GM10266 (cell line): ENCODE measurements around the gene RIC1.
A peak's percentile ranks its signal among the peaks of the same experiment; 100 is the strongest.

Source experiments
- DNase-seq: peaks from one replicate; pipeline ENCODE4 v3.0.0; 2012; ENCODE audit errors: extremely low spot score
- TF ChIP-seq, protein P1 (sequence below): IDR thresholded peaks from 2 replicates; pipeline ENCODE4 v1.5.1; 2012; ENCODE audit warnings: mild to moderate bottlenecking, low read depth; ENCODE audit not compliant: control insufficient read depth, insufficient read depth; ENCODE audit errors: missing control alignments

RIC1 gene

DNA sequence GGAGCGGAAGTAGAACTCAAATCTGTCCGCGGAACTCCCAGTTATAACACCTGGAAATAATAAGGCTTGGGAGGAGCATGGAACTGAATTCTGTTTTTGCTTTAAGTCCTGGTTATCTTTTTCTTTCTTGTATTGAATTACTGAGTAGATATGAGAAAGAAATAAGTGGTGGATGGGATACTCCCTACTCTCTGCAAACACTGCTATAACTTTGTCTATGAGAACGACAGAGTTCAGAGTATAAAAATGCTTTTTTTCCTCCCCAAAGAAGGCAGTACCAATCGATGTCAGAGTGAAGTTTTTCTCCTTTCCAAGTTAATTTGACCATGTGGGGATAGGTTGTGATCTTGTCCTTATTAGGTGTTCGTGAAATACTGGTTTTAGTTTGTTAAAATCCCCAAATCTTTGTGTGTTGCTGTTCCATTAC, 1.2 kb downstream of the RIC1 start:
- peak; percentile 12 for DNase-seq
- TF ChIP-seq, protein P1, sequence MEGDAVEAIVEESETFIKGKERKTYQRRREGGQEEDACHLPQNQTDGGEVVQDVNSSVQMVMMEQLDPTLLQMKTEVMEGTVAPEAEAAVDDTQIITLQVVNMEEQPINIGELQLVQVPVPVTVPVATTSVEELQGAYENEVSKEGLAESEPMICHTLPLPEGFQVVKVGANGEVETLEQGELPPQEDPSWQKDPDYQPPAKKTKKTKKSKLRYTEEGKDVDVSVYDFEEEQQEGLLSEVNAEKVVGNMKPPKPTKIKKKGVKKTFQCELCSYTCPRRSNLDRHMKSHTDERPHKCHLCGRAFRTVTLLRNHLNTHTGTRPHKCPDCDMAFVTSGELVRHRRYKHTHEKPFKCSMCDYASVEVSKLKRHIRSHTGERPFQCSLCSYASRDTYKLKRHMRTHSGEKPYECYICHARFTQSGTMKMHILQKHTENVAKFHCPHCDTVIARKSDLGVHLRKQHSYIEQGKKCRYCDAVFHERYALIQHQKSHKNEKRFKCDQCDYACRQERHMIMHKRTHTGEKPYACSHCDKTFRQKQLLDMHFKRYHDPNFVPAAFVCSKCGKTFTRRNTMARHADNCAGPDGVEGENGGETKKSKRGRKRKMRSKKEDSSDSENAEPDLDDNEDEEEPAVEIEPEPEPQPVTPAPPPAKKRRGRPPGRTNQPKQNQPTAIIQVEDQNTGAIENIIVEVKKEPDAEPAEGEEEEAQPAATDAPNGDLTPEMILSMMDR, result no peak

DNA sequence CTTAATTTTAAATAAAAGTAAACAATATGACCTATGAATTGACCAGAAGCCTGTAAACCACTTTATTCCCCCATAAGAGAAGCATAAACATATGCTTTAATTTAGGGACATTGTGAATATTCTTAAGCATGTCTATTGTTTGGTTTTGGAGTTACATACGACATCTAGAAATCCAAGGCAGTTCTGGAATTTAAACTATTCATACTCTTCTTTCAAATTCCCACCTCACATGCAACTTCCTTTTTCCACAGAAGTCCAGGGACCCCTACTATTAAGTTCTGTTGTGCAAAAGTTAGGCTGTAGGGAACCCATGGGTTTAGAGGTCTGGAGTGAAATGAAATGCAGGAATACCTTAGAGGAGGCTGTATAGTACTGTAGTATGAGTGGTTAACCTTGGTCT, 2.1 kb downstream of the RIC1 start:
- DNase-seq, result no peak
- TF ChIP-seq, protein P1, result no peak

DNA sequence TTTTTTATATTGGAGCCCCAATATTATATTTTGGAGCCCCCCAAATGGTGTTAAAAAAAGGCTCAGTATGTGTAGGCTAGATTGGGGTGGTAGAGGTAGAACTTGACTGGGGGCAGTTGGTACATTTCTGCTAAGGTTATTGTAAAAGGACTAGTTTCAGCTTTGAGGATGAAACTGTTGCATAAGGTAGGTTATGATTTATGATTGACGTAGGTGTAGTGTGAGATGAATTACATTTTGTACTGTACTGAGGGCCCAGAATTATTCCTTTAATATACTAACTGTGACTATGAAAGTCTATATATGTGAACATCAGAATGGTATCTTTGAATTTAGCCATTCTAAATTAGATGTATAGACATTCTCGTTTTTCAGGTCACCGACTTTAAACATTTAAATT, 3.6 kb downstream of the RIC1 start:
- DNase-seq, result no peak
- TF ChIP-seq, protein P1, result no peak

DNA sequence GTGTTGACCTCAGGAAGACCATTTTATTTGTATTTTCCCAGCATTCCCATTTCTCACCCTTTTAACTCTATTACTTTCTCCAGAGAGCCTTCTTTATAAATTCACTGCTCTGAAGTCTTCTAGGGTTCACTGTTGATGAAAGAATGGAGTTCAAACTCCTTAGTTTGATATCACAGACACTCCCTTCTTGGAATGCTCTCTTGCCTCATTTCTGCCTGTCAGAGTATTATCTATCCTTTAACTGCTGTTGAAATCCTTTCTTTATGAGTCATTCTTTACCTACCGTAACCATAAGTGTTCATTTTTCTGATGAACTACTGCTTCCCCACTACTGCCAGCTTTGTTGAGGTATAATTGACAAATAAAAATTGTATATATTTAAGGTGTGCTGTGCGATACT, 4.3 kb downstream of the RIC1 start:
- no peak for DNase-seq

DNA sequence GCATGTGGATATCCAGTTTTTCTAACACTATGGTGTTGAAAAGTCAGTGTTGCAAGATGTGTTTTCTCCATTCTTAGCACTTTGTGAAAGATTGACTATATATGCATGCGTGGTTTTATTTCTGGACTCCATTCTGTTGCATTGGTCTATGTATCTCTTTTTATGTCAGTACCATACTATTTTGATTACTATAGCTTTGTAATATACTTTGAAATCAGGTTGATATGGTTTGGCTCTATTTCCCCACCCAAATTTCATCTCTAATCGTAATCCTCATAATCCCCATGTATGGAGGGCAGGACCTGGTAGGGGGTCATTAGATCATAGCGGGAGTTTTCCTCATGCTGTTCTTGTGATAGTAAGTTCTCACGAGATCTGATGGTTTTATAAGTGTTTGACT, 6.5 kb downstream of the RIC1 start:
- TF ChIP-seq, protein P1, result no peak
- no peak for DNase-seq

More for the DNA sequence above, 4.3 kb downstream of the RIC1 start:
- TF ChIP-seq, protein P1, result no peak

DNA sequence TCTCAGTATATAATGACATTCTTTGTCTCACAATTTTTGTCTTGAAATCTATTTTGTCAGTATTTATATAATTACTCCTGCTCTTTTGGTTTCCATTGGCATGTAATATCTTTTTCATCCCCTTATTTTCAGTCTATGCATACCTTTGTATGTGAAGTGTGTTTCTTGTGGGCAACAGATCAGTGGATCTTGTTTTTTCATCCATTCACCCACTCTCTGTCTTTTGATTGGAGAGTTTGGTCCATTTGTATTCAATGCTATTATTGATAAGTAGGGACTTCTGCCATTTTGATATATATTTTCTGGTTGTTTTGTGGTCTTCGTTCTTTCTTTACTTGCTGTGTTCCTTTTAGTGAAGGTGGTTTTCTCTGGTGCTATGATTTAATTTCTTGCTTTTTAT, 10.9 kb downstream of the RIC1 start:
- TF ChIP-seq, protein P1, result no peak
- DNase-seq, result no peak

DNA sequence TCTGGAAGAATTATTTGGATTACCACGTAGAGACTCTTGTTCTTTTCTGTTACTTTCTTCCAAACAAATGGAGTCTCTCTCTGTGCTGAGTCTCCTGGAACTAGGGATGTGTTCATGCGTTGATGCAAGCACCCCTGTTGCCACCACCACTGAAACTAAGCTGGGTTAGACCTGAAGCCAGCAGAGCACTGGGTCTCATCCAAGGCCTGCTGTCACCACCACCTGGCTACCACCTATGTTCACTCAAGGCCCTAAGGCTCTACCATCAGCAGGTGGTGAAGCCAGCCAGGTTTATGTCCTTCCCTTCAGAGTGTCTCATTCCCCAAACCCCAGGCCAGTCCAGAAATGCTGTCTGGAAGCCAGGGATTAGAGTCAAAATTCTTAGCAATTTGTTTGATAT, 13.3 kb downstream of the RIC1 start:
- TF ChIP-seq, protein P1, result no peak
- no peak for DNase-seq
